Measurements from ENCODE around the gene LIPG. TPM values are rescaled to one million over a fixed set of nuclear protein-coding genes. Genes with fewer than 3 reads are reported as not detected.

The LIPG gene
- total RNA-seq, 1 donor from 2014 or later: 10.2 TPM

GRCh38 chr18:49628881-49629795, 67.3 kb downstream of the LIPG start:
- H3K4me3 ChIP-seq: no peak overlapping the region
- ATAC-seq (peak; percentile 43), DNase-seq (no peak)
- intact Hi-C loops (cut with DNase I): no loop called here
- TF ChIP-seq CTCF (IDR thresholded peaks at IDR 0.05): peak; percentile 21
- no peaks in the 10 kb centered on the region for H3K4me1 ChIP-seq
- no peaks in the 10 kb centered on the region for H3K9me3 ChIP-seq
- no peaks in the 10 kb centered on the region for H3K36me3 ChIP-seq
- no peak overlapping the region for H3K27ac ChIP-seq
- H3K27me3 ChIP-seq: no peaks in the 10 kb centered on the region

- Histone ChIP-seq H3K4me3 (no peak overlapping the region), H3K27me3 (no peaks in the 10 kb centered on the region), H3K27ac (no peak overlapping the region), H3K9me3 (no peaks in the 10 kb centered on the region), H3K36me3 (no peaks in the 10 kb centered on the region), H3K4me1 (no peaks in the 10 kb centered on the region)
- ATAC-seq (peak; percentile 63), DNase-seq (no peak)
- TF ChIP-seq CTCF (IDR thresholded peaks at IDR 0.05): no peak
- intact Hi-C loops (cut with DNase I): no loop called here
These were observed 68.4 kb downstream of the LIPG start for GRCh38 chr18:49630246-49630699.

GRCh38 chr18:49631146-49631866, 69.4 kb downstream of the LIPG start:
- H3K27me3 ChIP-seq: no peaks in the 10 kb centered on the region
- TF ChIP-seq CTCF (IDR thresholded peaks at IDR 0.05): no peak
- DNase-seq (no peak), ATAC-seq (no peak)
- intact Hi-C loops (cut with DNase I): no loop called here
- no peak overlapping the region for H3K4me3 ChIP-seq
- no peak overlapping the region for H3K27ac ChIP-seq
- H3K9me3 ChIP-seq: no peaks in the 10 kb centered on the region
- no peaks in the 10 kb centered on the region for H3K36me3 ChIP-seq
- no peaks in the 10 kb centered on the region for H3K4me1 ChIP-seq

GRCh38 chr18:49632588-49632987, 70.7 kb downstream of the LIPG start:
- Histone ChIP-seq H3K4me3 (no peak overlapping the region), H3K9me3 (no peaks in the 10 kb centered on the region), H3K27ac (no peak overlapping the region), H3K36me3 (no peaks in the 10 kb centered on the region), H3K4me1 (no peaks in the 10 kb centered on the region), H3K27me3 (no peaks in the 10 kb centered on the region)
- ATAC-seq: no peak
- no peak for TF ChIP-seq CTCF (IDR thresholded peaks at IDR 0.05)
- intact Hi-C loops (cut with DNase I): no loop called here
- DNase-seq: no peak

- intact Hi-C loops (cut with DNase I): no loop called here
- ATAC-seq (no peak), DNase-seq (no peak)
- H3K27me3 ChIP-seq: no peaks in the 10 kb centered on the region
- H3K27ac ChIP-seq: no peak overlapping the region
- no peak overlapping the region for H3K4me3 ChIP-seq
- TF ChIP-seq CTCF (IDR thresholded peaks at IDR 0.05): no peak
- no peaks in the 10 kb centered on the region for H3K9me3 ChIP-seq
- H3K36me3 ChIP-seq: no peaks in the 10 kb centered on the region
- no peaks in the 10 kb centered on the region for H3K4me1 ChIP-seq
These were observed 76.4 kb downstream of the LIPG start for GRCh38 chr18:49638209-49638785.

Measured in upper lobe of right lung (tissue), 1 donor.